ENCODE data around the gene ATG13. TPM values are rescaled to one million over a fixed set of nuclear protein-coding genes. Genes with fewer than 3 reads are reported as not detected.

The ATG13 gene
- total RNA-seq, 4 donors from 2014 or later = 56.4 to 125 (median 90.8) TPM

- no peak for TF ChIP-seq CTCF (IDR thresholded peaks at IDR 0.05; ENCODE audit: low read depth)
Measured at GRCh38 chr11:46677169-46677568, 59.8 kb downstream of the ATG13 start.

DNA sequence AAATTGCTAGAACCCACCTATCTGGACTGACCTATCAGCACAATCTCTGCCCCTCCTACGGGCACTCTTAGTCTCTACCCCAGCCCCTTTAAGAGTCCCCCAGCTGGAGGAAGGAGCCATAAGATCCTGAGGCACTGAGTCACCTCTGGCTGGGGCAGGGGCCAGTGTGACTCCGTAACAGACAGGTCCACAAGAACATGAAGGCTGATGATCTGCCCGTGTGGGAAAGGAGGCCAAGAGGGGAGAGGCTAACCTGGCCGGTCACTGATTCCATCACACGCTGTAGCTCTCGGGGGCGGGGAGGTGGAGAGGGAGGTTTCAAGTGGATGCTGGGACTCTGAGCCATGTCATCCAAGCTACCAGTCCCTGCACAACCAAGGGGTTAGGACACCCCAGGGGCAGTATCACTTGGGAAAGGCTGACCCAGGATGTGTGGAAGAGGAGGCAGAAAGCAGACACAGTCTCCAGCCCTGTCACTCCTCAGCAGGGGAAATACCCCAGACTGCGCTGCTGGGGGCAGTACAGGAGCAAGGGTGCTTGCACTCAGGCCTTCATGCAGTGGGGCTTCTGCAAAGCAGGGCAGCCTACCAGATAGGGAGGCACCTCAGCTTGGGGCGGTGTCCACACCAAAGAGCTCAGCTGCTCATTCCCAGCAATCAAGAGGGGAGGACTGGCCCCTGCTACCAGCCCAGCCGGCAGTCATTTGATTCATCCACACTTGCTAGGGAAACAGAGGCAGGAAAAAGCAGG lies 60.8 kb downstream of the ATG13 start:
- TF ChIP-seq CTCF (IDR thresholded peaks at IDR 0.05; ENCODE audit: low read depth) = no peak

- no peak for TF ChIP-seq CTCF (IDR thresholded peaks at IDR 0.05; ENCODE audit: low read depth)
Measured at GRCh38 chr11:46678741-46679130, 61.4 kb downstream of the ATG13 start.

- no peak for TF ChIP-seq CTCF (IDR thresholded peaks at IDR 0.05; ENCODE audit: low read depth)
Measured at GRCh38 chr11:46679241-46680163, 62.1 kb downstream of the ATG13 start.

GRCh38 chr11:46680164-46680760 lies 62.9 kb downstream of the ATG13 start:
- no peak for TF ChIP-seq CTCF (IDR thresholded peaks at IDR 0.05; ENCODE audit: low read depth)

DNA sequence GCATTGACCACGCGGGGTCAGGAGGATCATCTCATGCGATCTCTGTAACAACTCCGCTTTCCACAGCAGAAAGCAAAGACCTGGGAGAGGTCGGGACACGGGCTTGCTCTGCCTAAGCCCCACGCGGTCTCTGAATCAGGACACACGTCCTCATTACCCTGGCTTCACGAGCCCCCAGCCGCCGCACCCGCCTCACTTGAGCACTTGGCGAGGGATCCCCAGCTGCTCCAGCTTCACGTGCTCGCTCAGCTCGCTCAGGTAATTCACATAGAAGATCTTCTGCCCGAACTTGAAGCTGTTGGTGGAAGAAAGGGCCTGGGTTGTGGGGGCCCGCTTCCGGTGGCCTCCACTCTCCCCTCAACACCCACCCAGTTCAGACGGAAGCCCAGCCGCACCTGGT lies 63.5 kb downstream of the ATG13 start:
- no peak for TF ChIP-seq CTCF (IDR thresholded peaks at IDR 0.05; ENCODE audit: low read depth)

GRCh38 chr11:46681814-46682213 lies 64.5 kb downstream of the ATG13 start:
- no peak for TF ChIP-seq CTCF (IDR thresholded peaks at IDR 0.05; ENCODE audit: low read depth)

All from subcutaneous adipose tissue (tissue), 4 donors.